Activated CD8-positive, alpha-beta memory T cell treated with anti-CD3 and anti-CD28 coated beads for 36 hours (primary cell): Measurements from ENCODE around the gene MINDY4. TPM values are rescaled to one million over a fixed set of nuclear protein-coding genes. Genes with fewer than 3 reads are reported as not detected.

Experiments used
- CTCF ChIA-PET: fragments of 350-600 bp; sonication (Branson Sonifier 250); formaldehyde crosslinking; loops from one replicate; lab custom pipeline; 2021; ENCODE audit warnings: antibody characterized with exemption; lab: Charles Lee
- POLR2A ChIA-PET: fragments of 350-600 bp; sonication (Branson Sonifier 250); formaldehyde crosslinking; loops from one replicate; lab custom pipeline; 2021; ENCODE audit warnings: antibody characterized with exemption; lab: Charles Lee
- total RNA-seq, 2 experiments: library from RNA; stranded (reverse); gene quantifications; one replicate each; pipeline ENCODE4 v1.2.3, GENCODE V29; 2021

Gene MINDY4
- total RNA-seq, 2 experiments from 2014 or later = 2.6 to 3.2 TPM

- ChIA-PET CTCF (interaction anchor here (0.7 kb wide), 1 partner anchor 104 kb away, joined by 3 read pairs; no protein-coding TSS in a partner anchor), POLR2A (no interaction called here)
Observed at GRCh38 chr7:30929686-30930085, 158.5 kb downstream of the MINDY4 start.

- CTCF ChIA-PET = interaction anchor here (0.7 kb wide), 1 partner anchor 103 kb away, joined by 3 read pairs; no protein-coding TSS in a partner anchor
Observed at GRCh38 chr7:30930621-30931020, 159.4 kb downstream of the MINDY4 start.

GRCh38 chr7:30931161-30931928 lies 160.1 kb downstream of the MINDY4 start:
- ChIA-PET CTCF (no interaction called here), POLR2A (no interaction called here)

More at GRCh38 chr7:30930621-30931020, 159.4 kb downstream of the MINDY4 start:
- POLR2A ChIA-PET = no interaction called here

GRCh38 chr7:30931929-30932540 lies 160.8 kb downstream of the MINDY4 start:
- POLR2A ChIA-PET = no interaction called here
- CTCF ChIA-PET = no interaction called here

GRCh38 chr7:30932562-30932961 lies 161.3 kb downstream of the MINDY4 start:
- CTCF ChIA-PET = no interaction called here
- POLR2A ChIA-PET = no interaction called here

- ChIA-PET POLR2A (no interaction called here), CTCF (no interaction called here)
Observed at GRCh38 chr7:30933124-30933974, 162.1 kb downstream of the MINDY4 start.

GRCh38 chr7:30934225-30934624 lies 163.0 kb downstream of the MINDY4 start:
- POLR2A ChIA-PET = no interaction called here
- CTCF ChIA-PET = no interaction called here

- CTCF ChIA-PET = no interaction called here
- POLR2A ChIA-PET = no interaction called here
Observed at GRCh38 chr7:30934732-30935568, 163.7 kb downstream of the MINDY4 start.

- ChIA-PET POLR2A (no interaction called here), CTCF (no interaction called here)
Observed at GRCh38 chr7:30935569-30935877, 164.3 kb downstream of the MINDY4 start.

- POLR2A ChIA-PET = no interaction called here
- CTCF ChIA-PET = no interaction called here
Observed at GRCh38 chr7:30936650-30937245, 165.5 kb downstream of the MINDY4 start.

- CTCF ChIA-PET = interaction anchor here (0.6 kb wide), 1 partner anchor 690 kb away, joined by 3 read pairs; no protein-coding TSS in a partner anchor
- POLR2A ChIA-PET = no interaction called here
Observed at GRCh38 chr7:30937416-30937815, 166.2 kb downstream of the MINDY4 start.

- CTCF ChIA-PET = interaction anchor here (0.8 to 1.3 kb wide), 3 partner anchors 35 to 143 kb away, joined by 3 read pairs; no protein-coding TSS in a partner anchor
- POLR2A ChIA-PET = no interaction called here
Observed at GRCh38 chr7:30938435-30939316, 167.5 kb downstream of the MINDY4 start.

GRCh38 chr7:30941582-30942323 lies 170.5 kb downstream of the MINDY4 start:
- ChIA-PET POLR2A (no interaction called here), CTCF (no interaction called here)
